ENCODE results near the gene TMEM35B.
"Not testable (repeated sequence)": the region's sequence is repeated elsewhere in the genome, so short reads cannot be mapped to it uniquely, and the experiment has no call there.

DNA sequence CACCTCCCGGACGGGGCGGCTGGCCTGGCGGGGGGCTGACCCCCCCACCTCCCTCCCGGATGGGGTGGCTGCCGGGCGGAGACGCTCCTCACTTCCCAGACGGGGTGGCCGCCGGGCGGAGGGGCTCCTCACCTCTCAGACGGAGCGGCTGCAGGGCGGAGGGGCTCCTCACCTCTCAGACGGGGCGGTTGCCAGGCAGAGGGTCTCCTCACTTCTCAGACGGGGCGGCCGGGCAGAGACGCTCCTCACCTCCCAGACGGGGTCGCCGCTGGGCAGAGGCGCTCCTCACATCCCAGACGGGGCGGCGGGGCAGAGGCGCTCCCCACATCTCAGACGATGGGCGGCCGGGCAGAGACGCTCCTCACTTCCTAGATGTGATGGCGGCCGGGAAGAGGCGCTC lies 17.5 kb downstream of the TMEM35B start:
- not testable (repeated sequence) for TF ChIP-seq ZFP30 (CRISPR knock-in tag; IDR thresholded peaks at IDR 0.05); RARB (CRISPR knock-in tag; IDR thresholded peaks at IDR 0.05); ESRRG (CRISPR knock-in tag; IDR thresholded peaks at IDR 0.05); ZNF565 (CRISPR knock-in tag; conservative IDR thresholded peaks at IDR 0.05; ENCODE audit: low read depth); SNAI2 (CRISPR knock-in tag; IDR thresholded peaks at IDR 0.05); ZNF8 (CRISPR knock-in tag; IDR thresholded peaks at IDR 0.05); GLIS3 (CRISPR knock-in tag; IDR thresholded peaks at IDR 0.05)
- TF ChIP-seq, protein P1, sequence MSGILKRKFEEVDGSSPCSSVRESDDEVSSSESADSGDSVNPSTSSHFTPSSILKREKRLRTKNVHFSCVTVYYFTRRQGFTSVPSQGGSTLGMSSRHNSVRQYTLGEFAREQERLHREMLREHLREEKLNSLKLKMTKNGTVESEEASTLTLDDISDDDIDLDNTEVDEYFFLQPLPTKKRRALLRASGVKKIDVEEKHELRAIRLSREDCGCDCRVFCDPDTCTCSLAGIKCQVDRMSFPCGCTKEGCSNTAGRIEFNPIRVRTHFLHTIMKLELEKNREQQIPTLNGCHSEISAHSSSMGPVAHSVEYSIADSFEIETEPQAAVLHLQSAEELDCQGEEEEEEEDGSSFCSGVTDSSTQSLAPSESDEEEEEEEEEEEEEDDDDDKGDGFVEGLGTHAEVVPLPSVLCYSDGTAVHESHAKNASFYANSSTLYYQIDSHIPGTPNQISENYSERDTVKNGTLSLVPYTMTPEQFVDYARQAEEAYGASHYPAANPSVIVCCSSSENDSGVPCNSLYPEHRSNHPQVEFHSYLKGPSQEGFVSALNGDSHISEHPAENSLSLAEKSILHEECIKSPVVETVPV (CRISPR knock-in tag; IDR thresholded peaks at IDR 0.05) = not testable (repeated sequence)
- TF ChIP-seq, protein P2, sequence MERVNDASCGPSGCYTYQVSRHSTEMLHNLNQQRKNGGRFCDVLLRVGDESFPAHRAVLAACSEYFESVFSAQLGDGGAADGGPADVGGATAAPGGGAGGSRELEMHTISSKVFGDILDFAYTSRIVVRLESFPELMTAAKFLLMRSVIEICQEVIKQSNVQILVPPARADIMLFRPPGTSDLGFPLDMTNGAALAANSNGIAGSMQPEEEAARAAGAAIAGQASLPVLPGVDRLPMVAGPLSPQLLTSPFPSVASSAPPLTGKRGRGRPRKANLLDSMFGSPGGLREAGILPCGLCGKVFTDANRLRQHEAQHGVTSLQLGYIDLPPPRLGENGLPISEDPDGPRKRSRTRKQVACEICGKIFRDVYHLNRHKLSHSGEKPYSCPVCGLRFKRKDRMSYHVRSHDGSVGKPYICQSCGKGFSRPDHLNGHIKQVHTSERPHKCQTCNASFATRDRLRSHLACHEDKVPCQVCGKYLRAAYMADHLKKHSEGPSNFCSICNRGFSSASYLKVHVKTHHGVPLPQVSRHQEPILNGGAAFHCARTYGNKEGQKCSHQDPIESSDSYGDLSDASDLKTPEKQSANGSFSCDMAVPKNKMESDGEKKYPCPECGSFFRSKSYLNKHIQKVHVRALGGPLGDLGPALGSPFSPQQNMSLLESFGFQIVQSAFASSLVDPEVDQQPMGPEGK (CRISPR knock-in tag; IDR thresholded peaks at IDR 0.05; ENCODE audit: borderline replicate concordance) = not testable (repeated sequence)

Data from SK-N-SH treated with all-trans-retinoic acid at 6 μM for 48 hours (cell line).